ENCODE results near the gene IP6K3. TPM values are rescaled to one million over a fixed set of nuclear protein-coding genes. Genes with fewer than 3 reads are reported as not detected.

IP6K3 gene
- polyA plus RNA-seq, 3 donors = not detected

- WGBS (ENCODE audit: insufficient coverage) = 2% methylated on average over 65 of the region's 73 CpGs
- peak within 1 kb of the TSS; percentile 86 to 99 (median 95) for H3K27ac Mint-ChIP-seq
Observed at GRCh38 chr6:33711140-33712129, 35.3 kb downstream of the IP6K3 start, which contains the start of gene UQCC2. Gene UQCC2 (minus strand): TSS chr6:33711700. CDS start chr6:33711686, 14 bp downstream.

More at GRCh38 chr6:33711140-33712129, 35.3 kb downstream of the IP6K3 start, which contains the start of gene UQCC2:
- peak within 1 kb of the TSS; percentile 90 for H2AFZ ChIP-seq (ENCODE audit: insufficient read depth, low read depth, low read length, poor library complexity, severe bottlenecking)
- peak; percentile 96 to 98 (median 96) for DNase-seq
- Mint-ChIP-seq H3K4me3 (peak within 1 kb of the TSS; percentile 95 to 97), H3K27me3 (ENCODE audit: low read depth in 3 of 3) (peaks cover 0 to 4% (median 2%) of the 10 kb centered on the region in 3 donors), H3K36me3 (peaks cover 10 to 20% of the 10 kb centered on the region in 2 donors), H3K4me1 (peaks cover 14% of the 10 kb centered on the region), H3K9me3 (no peaks in the 10 kb centered on the region)
- peaks cover 0 to 21% of the 10 kb centered on the region in 2 donors for H3K36me3 ChIP-seq (replicated peaks in 1 of 2; ENCODE audit: control insufficient read depth in 1 of 2, insufficient read depth in 2 of 2, low read length in 2 of 2)
- H3K4me2 ChIP-seq (replicated peaks; ENCODE audit: extremely low read depth, low read length, poor library complexity, severe bottlenecking) = peak within 1 kb of the TSS; percentile 87
- no peaks in the 10 kb centered on the region for H3K9me3 ChIP-seq (replicated peaks in 1 of 2; ENCODE audit: control insufficient read depth in 1 of 2, insufficient read depth in 1 of 2, low read length in 2 of 2)
- H3K79me2 ChIP-seq (ENCODE audit: insufficient read depth, low read length) = peaks cover 5% of the 10 kb centered on the region
- H3K4me1 ChIP-seq (ENCODE audit: control insufficient read depth in 1 of 2, insufficient read depth in 2 of 2, low read length in 2 of 2) = peaks cover 13 to 16% of the 10 kb centered on the region in 2 donors
- intact Hi-C loops (cut with micrococcal nuclease) = no loop called here
- no peaks in the 10 kb centered on the region for H4K20me1 ChIP-seq (ENCODE audit: insufficient read depth, low read length)
- H3K27ac ChIP-seq (ENCODE audit: low read depth in 1 of 2, low read length in 2 of 2) = peak within 1 kb of the TSS; percentile 73 to 89
- H3K4me3 ChIP-seq (replicated peaks in 1 of 3; ENCODE audit: low read depth in 2 of 3, low read length in 3 of 3) = peak within 1 kb of the TSS; percentile 60 to 97 (median 92)
- no peaks in the 10 kb centered on the region for H3K27me3 ChIP-seq (ENCODE audit: control insufficient read depth in 2 of 2, insufficient read depth in 2 of 2, low read length in 2 of 2)
- TF ChIP-seq CTCF (IDR thresholded peaks at IDR 0.05) = peak; percentile 59
- H3K9ac ChIP-seq (ENCODE audit: insufficient read depth, low read length, poor library complexity, severe bottlenecking) = peak within 1 kb of the TSS; percentile 80

Data from CD14-positive monocyte (primary cell).